Stimulated activated naive B cell treated with anti-CD40 and anti-IgM and Interleukin-4, amounts not matched to agents 10 μg/mL and 1 μg/mL and 100 μg/mL, for 72 hours (primary cell): ENCODE data around the gene RASGRP4.
"Not testable (repeated sequence)": the region's sequence is repeated elsewhere in the genome, so short reads cannot be mapped to it uniquely, and the experiment has no call there.

Experiments used
- ATAC-seq, 2 donors: fragments of 150-1000 bp; cut with Tn5 transposase; replicated peaks; 2 replicates each; pipeline ENCODE4 v1.10.0; 2021; ENCODE audit warnings: moderate library complexity in 1 of 2
- DNase-seq: peaks from one replicate; pipeline ENCODE4 v3.0.0; 2021
- H3K27ac Mint-ChIP-seq: one replicate; pipeline ENCODE4 v1.8.0; 2022; ENCODE audit warnings: mild to moderate bottlenecking, mixed read lengths
- H3K27me3 Mint-ChIP-seq, 2 donors: one replicate each; pipeline ENCODE4 v1.8.0; 2022; ENCODE audit warnings: mixed read lengths in 2 of 2
- H3K36me3 Mint-ChIP-seq, 2 donors: one replicate each; pipeline ENCODE4 v1.8.0; 2022; ENCODE audit warnings: mixed read lengths in 2 of 2, mild to moderate bottlenecking in 1 of 2
- H3K4me1 Mint-ChIP-seq, 2 donors: one replicate each; pipeline ENCODE4 v1.8.0; 2022; ENCODE audit warnings: mixed read lengths in 2 of 2, mild to moderate bottlenecking in 1 of 2
- H3K4me3 Mint-ChIP-seq, 2 donors: one replicate each; pipeline ENCODE4 v1.8.0; 2022; ENCODE audit warnings: mild to moderate bottlenecking in 2 of 2, mixed read lengths in 2 of 2, moderate library complexity in 1 of 2
- H3K9me3 Mint-ChIP-seq, 2 donors: one replicate each; pipeline ENCODE4 v1.8.0; 2022; ENCODE audit warnings: mixed read lengths in 2 of 2, mild to moderate bottlenecking in 1 of 2

The RASGRP4 gene

DNA sequence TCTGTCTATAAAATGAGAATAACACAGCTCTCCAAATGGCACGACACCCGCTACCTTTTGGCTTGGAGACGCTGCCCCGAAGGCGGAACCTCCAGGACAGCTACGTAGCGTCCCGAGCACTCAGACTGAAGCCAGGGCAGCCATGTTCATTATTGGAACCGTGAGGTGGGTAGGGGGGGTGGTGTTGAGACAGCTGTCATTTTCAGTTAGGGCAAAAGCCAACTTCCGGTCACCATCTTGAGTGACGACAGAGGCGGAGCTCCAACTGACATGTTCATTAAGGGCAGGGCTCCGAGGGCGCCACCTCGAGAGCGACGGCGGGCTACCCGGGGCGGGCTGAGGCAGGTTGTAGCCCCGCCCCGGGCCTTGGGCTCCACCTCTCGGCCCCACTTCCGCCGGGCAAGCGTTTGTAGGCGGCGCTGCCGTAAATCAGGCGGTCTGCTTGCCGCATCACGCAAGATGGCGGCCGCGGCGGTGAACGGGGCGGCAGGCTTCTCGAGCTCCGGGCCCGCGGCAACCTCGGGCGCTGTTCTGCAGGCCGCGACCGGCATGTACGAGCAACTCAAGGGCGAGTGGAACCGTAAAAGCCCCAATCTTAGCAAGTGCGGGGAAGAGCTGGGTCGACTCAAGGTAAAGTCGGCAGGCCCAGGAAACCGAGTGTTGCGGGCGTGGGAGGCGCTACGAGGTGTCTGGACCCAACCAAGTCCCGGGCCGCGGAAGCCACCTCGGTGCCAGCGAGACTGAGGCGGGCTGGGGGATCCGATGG lies 51.5 kb downstream of the RASGRP4 start, which contains the start of gene PSMD8:
TSS of gene PSMD8 (plus strand) at position 240 of the 766 bp plus-strand sequence. CDS start at position 271, 31 bp downstream.
- H3K27ac Mint-ChIP-seq, result peak within 1 kb of the TSS; percentile 100
- H3K4me1 Mint-ChIP-seq, result peaks cover 18 to 33% of the 10 kb centered on the region in 2 donors
- H3K27me3 Mint-ChIP-seq, result peaks cover 10 to 11% of the 10 kb centered on the region in 2 donors
- peak; percentile 99 for DNase-seq
- H3K4me3 Mint-ChIP-seq, result peak within 1 kb of the TSS; percentile 94 to 98
- H3K9me3 Mint-ChIP-seq, result no peaks in the 10 kb centered on the region
- peaks cover 22 to 27% of the 10 kb centered on the region in 2 donors for H3K36me3 Mint-ChIP-seq
- ATAC-seq, result peak; percentile 96 to 98

DNA sequence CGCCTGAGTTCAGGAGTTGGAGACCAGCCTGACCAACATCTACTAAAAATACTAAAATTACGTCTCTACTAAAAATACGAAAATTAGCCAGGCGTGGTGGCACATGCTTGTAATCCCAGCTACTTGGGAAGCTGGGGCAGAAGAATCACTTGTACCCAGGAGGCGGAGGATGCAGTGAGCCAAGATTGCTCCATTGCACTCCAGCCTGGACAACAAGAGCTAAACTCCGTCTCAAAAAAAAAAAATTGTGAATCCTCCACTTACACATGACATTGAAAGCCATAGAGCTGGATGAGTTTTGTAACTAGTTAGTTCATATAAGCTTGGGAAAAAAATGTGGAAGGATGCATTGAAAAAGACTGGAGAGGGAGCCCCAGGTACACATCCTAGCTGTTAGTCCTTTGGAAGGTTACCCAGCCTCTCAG lies 52.1 kb downstream of the RASGRP4 start:
- Mint-ChIP-seq H3K27ac (peak overlapping the region; percentile 100), H3K4me1 (peaks cover 18 to 27% of the 10 kb centered on the region in 2 donors), H3K36me3 (peaks cover 16 to 21% of the 10 kb centered on the region in 2 donors), H3K4me3 (peak overlapping the region; percentile 94 to 98), H3K9me3 (no peaks in the 10 kb centered on the region), H3K27me3 (peaks cover 12 to 14% of the 10 kb centered on the region in 2 donors)
- no peak for ATAC-seq
- DNase-seq, result no peak

DNA sequence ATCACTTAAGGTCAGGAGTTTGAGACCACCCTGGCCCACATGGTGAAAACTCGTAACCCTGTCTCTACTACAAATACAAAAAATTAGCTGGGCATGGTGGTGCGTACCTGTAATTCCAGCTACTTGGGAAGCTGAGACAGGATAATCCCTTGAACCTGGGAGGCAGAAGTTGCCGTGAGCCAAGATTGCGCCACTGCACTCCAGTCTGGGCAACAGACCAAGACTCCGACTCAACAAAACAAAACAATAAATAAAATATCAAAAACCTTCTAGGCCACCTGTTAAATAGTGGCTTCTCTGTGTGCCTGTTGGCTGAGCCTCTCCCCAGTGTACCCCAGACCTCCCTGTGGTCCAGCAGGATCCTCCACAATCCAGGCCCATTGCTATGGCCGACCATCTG lies 54.9 kb downstream of the RASGRP4 start:
- Mint-ChIP-seq H3K36me3 (peaks cover 9 to 10% of the 10 kb centered on the region in 2 donors), H3K9me3 (no peaks in the 10 kb centered on the region), H3K27ac (no peak overlapping the region), H3K4me3 (no peak overlapping the region), H3K4me1 (peaks cover 12 to 17% of the 10 kb centered on the region in 2 donors), H3K27me3 (peaks cover 29 to 36% of the 10 kb centered on the region in 2 donors)
- no peak for ATAC-seq
- no peak for DNase-seq

DNA sequence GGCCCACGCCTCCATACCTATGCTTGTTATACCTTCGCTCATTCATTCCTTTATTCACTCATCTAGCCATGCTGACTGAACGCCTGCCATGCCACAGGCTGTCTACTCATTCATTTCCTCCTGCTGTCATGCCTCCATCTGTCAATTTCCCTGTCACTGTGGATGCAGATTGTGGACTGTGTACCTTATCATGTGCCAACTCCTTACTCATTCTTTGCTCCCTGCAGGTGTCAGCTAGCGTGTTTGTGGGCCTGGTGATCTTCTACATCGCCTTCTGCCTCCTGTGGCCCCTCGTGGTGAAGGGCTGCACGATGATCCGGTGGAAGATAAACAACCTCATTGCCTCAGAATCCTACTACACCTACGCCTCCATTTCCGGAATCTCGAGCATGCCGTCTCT lies 55.7 kb downstream of the RASGRP4 start:
- H3K36me3 Mint-ChIP-seq, result peaks cover 7 to 8% of the 10 kb centered on the region in 2 donors
- no peak overlapping the region for H3K27ac Mint-ChIP-seq
- H3K9me3 Mint-ChIP-seq, result no peaks in the 10 kb centered on the region
- H3K4me3 Mint-ChIP-seq, result no peak overlapping the region
- peaks cover 6 to 9% of the 10 kb centered on the region in 2 donors for H3K4me1 Mint-ChIP-seq
- ATAC-seq, result no peak
- no peak for DNase-seq
- H3K27me3 Mint-ChIP-seq, result peaks cover 31 to 37% of the 10 kb centered on the region in 2 donors

DNA sequence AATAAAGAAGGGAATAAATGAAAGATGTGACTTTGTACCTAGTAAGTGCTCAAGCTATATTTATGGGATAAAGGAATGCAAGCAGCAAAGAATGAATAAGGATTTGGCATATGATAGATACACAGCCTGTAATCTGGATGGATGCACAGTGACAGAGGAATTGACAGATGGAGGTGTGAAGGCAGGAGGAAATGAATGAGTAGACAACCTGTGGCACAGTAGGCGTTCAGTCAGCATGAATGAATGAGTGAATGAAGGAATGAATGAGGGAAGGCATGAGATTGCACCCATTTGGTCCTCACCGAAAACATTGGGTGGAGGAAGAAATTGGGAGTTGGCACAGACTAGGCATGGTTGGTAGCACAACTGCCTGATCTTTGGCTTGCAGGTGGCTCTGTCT lies 56.4 kb downstream of the RASGRP4 start:
- Mint-ChIP-seq H3K36me3 (peaks cover under 1% of the 10 kb centered on the region in 2 donors), H3K27me3 (peaks cover 31 to 37% of the 10 kb centered on the region in 2 donors), H3K4me1 (peaks cover 2% of the 10 kb centered on the region in 2 donors), H3K9me3 (no peaks in the 10 kb centered on the region), H3K4me3 (no peak overlapping the region), H3K27ac (no peak overlapping the region)
- no peak for ATAC-seq
- no peak for DNase-seq

DNA sequence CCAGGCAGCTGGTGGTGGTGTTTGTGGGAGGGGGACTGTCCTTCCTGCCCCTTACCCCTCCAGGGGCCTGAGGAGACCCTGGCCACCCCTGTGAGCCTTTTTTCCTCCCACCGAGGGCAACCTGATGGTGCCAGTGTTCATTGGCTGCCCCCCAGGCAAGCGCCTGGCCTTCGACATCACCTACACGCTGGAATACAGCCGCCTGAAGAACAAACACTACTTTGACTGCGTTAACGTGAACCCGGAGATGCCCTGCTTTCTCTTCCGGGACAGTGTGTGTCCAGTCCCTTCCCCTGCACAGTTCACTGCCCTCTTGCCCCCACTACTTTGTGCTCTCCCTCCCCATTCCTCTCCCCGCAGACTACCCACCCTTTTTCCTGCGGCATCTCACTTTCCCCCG lies 59.0 kb downstream of the RASGRP4 start:
- no peaks in the 10 kb centered on the region for H3K9me3 Mint-ChIP-seq
- ATAC-seq, result no peak
- no peak overlapping the region for H3K27ac Mint-ChIP-seq
- DNase-seq, result no peak
- peaks cover 0 to 8% of the 10 kb centered on the region in 2 donors for H3K4me1 Mint-ChIP-seq
- peaks cover 31 to 43% of the 10 kb centered on the region in 2 donors for H3K27me3 Mint-ChIP-seq
- no peaks in the 10 kb centered on the region for H3K36me3 Mint-ChIP-seq
- H3K4me3 Mint-ChIP-seq, result no peak overlapping the region

DNA sequence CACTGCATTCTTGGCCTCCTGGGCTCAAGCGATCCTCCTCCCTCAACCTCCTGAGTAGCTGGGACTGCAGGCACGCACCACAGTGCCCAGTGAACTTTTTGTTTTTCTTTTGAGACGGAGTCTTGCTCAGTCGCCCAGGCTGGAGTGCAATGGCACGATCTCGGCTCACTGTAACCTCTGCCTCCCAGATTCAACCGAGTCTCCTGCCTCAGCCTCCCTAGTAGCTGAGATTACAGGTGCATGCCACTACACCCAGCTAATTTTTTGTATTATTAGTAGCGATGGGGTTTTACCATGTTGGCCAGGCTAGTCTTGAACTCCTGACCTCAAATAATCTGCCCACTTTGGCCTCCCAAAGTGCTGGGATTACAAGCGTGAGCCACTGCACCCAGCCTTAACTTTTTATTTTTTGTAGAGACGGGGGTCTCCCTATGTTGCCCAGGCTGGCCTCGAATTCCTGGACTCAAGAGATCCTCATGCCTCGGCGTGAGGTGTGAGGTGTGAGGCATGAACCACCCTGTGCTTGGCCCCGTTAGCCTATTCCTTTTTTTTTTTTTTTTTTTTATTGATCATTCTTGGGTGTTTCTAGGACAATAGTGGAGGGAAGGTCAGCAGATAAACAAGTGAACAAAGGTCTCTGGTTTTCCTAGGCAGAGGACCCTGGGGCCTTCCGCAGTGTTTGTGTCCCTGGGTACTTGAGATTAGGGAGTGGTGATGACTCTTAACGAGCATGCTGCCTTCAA lies 62.9 kb downstream of the RASGRP4 start:
- H3K27me3 Mint-ChIP-seq, result peaks cover 32 to 51% of the 10 kb centered on the region in 2 donors
- H3K4me1 Mint-ChIP-seq, result peaks cover 10 to 23% of the 10 kb centered on the region in 2 donors
- not testable (repeated sequence) for ATAC-seq, H3K36me3 Mint-ChIP-seq, DNase-seq, H3K9me3 Mint-ChIP-seq, H3K27ac Mint-ChIP-seq
- H3K4me3 Mint-ChIP-seq, result peak overlapping the region; percentile 52 to 90

DNA sequence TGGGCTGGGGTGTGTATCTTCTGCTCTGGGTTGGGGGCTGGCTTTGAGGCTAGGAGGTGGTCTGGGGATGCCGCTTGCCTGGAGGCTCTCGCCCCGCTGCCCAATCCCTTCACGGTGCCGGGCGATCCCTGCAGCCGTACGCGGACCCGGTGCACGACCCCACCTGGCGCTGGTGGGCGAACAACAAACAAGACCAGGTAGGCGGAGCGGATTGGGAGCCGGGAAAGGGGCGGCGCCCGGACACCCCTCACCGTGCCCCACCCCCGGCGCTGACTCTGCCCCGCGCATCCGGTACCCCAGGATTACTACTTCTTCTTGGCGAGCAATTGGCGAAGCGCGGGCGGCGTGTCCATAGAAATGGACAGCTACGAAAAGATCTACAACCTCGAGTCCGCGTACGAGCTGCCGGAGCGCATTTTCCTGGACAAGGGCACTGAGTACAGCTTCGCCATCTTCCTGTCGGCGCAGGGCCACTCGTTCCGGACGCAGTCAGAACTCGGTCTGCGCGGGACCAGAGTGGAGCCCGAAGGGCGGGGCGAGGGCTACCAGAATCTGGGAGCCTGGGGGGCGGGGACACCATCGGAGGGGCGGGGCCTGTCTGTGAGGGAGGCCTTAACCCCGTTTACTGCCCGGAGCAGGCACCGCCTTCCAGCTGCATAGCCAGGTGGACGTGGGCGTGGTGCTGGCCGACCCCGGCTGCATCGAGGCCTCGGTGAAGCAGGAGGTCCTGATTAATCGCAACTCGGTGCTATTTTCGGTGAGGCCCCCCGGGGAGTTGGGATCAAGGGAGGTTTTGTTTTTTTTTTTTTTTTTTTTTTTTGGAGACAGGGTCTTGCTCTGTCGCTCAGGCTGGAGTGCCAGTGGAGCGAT lies 63.7 kb downstream of the RASGRP4 start:
- peaks cover 24 to 43% of the 10 kb centered on the region in 2 donors for H3K27me3 Mint-ChIP-seq
- H3K36me3 Mint-ChIP-seq, result no peaks in the 10 kb centered on the region
- ATAC-seq (peak; percentile 69 to 79), DNase-seq (peak; percentile 60)
- H3K4me1 Mint-ChIP-seq, result peaks cover 10 to 23% of the 10 kb centered on the region in 2 donors
- no peaks in the 10 kb centered on the region for H3K9me3 Mint-ChIP-seq
- H3K4me3 Mint-ChIP-seq, result peak overlapping the region; percentile 87 to 90
- no peak overlapping the region for H3K27ac Mint-ChIP-seq

DNA sequence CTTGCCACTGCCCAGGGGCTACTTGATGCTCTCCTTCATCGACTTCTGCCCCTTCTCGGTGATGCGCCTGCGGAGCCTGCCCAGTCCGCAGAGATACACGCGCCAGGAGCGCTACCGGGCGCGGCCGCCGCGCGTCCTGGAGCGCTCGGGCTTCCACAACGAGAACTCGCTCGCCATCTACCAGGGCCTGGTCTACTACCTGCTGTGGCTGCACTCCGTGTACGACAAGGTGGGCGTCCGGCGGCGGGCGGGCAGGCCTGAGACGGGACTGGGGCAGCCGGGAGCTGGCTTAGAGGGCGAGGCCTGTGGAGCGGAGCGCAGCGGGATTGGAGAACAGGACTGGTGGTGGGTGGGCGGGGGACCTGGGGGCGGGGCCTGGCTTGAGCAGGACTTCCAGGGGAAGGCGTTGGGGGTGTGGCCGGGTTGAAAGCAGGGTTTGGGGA lies 64.4 kb downstream of the RASGRP4 start:
- H3K4me3 Mint-ChIP-seq, result peak overlapping the region; percentile 87 to 90
- H3K27me3 Mint-ChIP-seq, result peaks cover 22 to 39% of the 10 kb centered on the region in 2 donors
- H3K4me1 Mint-ChIP-seq, result peaks cover 10 to 23% of the 10 kb centered on the region in 2 donors
- H3K27ac Mint-ChIP-seq, result no peak overlapping the region
- no peaks in the 10 kb centered on the region for H3K36me3 Mint-ChIP-seq
- ATAC-seq (peak; percentile 78 to 79), DNase-seq (peak; percentile 60)
- H3K9me3 Mint-ChIP-seq, result no peaks in the 10 kb centered on the region

DNA sequence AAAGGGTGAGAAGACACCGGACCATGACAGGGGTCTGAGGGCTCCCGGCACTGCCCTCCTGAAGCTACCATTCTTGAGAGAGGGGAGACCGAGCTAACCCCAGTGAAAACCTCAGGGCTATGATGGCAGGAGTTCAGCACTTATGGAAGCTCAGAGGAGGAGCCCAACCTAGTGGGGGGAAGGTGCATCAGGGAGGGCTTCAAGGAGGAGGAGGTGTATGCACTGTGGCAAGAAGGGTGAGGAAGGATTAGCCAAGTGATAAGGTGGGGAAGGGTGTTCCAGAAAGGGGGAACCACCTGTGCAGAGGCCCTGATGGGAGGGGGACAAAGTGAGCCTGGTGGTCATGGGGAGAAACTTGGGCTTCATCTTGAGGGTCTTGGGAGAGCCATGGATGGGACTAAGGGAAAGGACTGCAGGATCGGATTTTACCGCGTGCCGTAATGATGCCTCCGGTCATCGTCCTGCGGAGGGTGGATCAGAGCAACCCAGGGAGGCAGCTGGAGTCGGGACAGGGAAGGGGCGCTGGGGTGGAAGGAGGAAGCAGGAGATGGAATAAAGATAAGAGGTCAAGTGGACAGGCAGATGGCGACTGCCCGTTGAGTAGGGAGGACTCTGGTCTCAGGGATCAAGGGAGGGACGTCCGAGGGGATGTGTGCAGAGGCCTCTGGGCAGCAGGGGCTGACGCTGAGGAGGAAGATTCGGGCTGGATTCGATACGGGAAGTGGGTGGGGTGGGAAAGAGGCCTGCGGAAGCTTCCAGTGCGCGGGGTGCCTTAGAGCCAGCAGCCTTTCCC lies 65.0 kb downstream of the RASGRP4 start:
- no peaks in the 10 kb centered on the region for H3K9me3 Mint-ChIP-seq
- H3K36me3 Mint-ChIP-seq, result no peaks in the 10 kb centered on the region
- DNase-seq, result no peak
- H3K4me1 Mint-ChIP-seq, result peaks cover 10 to 23% of the 10 kb centered on the region in 2 donors
- peaks cover 16 to 38% of the 10 kb centered on the region in 2 donors for H3K27me3 Mint-ChIP-seq
- H3K4me3 Mint-ChIP-seq, result peak overlapping the region; percentile 87 to 90
- ATAC-seq, result no peak
- H3K27ac Mint-ChIP-seq, result no peak overlapping the region

DNA sequence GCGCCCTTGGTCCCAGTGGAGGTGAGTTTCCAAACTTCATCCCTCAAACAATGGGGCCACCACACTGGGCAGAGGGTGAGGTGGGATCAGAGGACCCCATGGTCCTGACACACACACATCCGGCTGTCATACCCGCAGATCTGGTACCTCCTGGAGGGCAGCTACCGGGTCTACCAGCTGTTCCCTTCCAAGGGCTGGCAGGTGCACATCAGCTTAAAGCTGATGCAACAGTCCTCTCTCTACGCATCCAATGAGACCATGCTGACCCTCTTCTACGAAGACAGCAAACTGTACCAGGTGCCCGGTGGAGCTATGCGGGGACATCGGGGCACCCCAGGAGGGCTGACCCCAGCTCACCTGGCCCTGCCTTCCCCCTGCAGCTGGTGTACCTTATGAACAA lies 65.7 kb downstream of the RASGRP4 start:
- no peaks in the 10 kb centered on the region for H3K9me3 Mint-ChIP-seq
- peaks cover 10 to 23% of the 10 kb centered on the region in 2 donors for H3K4me1 Mint-ChIP-seq
- no peak for ATAC-seq
- no peak for DNase-seq
- peak overlapping the region; percentile 87 to 90 for H3K4me3 Mint-ChIP-seq
- H3K36me3 Mint-ChIP-seq, result no peaks in the 10 kb centered on the region
- no peak overlapping the region for H3K27ac Mint-ChIP-seq
- peaks cover 15 to 39% of the 10 kb centered on the region in 2 donors for H3K27me3 Mint-ChIP-seq

DNA sequence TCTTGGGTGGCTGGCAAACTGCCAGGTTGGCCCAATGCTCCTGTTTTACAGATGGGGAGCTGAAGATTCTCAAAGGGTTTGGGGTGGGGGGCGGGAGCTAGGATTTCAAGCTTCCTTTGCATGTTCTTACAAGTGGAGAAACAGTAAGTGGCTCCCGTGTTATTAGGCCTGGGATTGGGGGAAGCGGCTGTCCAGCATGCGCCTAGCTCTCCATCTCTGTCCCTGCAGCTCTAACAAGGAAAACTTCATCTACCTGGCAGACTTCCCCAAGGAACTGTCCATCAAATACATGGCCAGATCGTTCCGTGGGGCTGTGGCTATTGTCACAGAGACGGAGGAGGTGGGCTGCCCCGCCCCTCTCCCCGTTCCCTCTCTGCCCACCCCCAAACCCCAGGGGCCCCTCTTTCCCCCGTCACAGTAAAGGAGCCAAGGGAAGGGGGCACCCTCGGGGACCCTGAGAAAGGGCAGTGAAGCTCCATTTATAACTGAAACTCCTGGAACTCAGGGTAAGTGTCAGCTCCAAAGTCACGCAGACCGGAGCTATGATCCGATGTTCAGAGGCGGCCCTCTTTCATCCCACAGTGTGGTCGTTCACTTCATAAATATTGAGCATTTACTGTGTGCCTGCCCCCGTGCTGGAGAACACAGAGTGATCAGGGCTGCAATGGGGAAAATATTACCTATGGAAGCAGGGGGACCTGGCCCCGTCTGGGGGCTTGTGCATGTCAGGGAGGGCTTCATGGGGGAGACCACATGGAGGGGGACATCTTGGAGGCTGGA lies 66.6 kb downstream of the RASGRP4 start:
- Mint-ChIP-seq H3K9me3 (no peaks in the 10 kb centered on the region), H3K27ac (no peak overlapping the region), H3K36me3 (no peaks in the 10 kb centered on the region), H3K4me1 (peaks cover 10 to 23% of the 10 kb centered on the region in 2 donors), H3K27me3 (peaks cover 15 to 47% of the 10 kb centered on the region in 2 donors), H3K4me3 (no peak overlapping the region)
- no peak for DNase-seq
- no peak for ATAC-seq
